HK-2 (cell line): Measurements from ENCODE around the gene CT45A5.
"Not testable (repeated sequence)": the region's sequence is repeated elsewhere in the genome, so short reads cannot be mapped to it uniquely, and the experiment has no call there.

ENCODE experiments used
- DNase-seq: peaks from one replicate; pipeline ENCODE4 v3.0.0-alpha.2; 2018; ENCODE audit not compliant: unreplicated experiment

CT45A5 gene, protein sequence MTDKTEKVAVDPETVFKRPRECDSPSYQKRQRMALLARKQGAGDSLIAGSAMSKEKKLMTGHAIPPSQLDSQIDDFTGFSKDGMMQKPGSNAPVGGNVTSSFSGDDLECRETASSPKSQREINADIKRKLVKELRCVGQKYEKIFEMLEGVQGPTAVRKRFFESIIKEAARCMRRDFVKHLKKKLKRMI

DNA sequence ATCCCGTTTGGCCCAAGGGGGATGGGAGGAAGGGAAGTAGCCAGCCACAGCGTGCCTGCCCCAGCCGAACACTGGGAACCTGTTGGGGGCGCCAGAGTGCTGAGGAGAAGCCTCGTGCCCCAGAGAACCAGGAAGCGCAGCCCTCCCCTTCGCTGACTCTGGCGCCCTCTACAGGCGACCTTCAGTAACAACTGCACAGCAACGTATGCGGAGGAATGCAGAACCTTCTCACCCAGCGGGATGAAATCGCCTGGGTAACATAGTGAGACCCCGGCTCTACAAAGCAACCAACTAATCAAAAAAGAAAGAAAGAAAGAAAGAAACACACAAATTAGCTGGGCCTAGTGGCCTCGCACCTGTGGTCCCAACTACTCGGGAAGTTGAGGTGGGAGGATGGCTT is at the start of gene CT45A5:
Gene CT45A5, minus strand, starts transcription at position 101 of the 400 bp plus-strand sequence. CDS start 3,774 bp downstream, outside the sequence.
- DNase-seq: not testable (repeated sequence)

DNA sequence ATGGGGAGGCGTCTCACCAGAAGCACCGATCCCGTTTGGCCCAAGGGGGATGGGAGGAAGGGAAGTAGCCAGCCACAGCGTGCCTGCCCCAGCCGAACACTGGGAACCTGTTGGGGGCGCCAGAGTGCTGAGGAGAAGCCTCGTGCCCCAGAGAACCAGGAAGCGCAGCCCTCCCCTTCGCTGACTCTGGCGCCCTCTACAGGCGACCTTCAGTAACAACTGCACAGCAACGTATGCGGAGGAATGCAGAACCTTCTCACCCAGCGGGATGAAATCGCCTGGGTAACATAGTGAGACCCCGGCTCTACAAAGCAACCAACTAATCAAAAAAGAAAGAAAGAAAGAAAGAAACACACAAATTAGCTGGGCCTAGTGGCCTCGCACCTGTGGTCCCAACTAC is 34.6 kb upstream of the CT45A5 start, which contains the start of gene CT45A2:
Gene CT45A2, minus strand, starts transcription at position 101 of the 400 bp plus-strand sequence. CDS start 3,747 bp downstream, outside the sequence.
- DNase-seq: not testable (repeated sequence)

DNA sequence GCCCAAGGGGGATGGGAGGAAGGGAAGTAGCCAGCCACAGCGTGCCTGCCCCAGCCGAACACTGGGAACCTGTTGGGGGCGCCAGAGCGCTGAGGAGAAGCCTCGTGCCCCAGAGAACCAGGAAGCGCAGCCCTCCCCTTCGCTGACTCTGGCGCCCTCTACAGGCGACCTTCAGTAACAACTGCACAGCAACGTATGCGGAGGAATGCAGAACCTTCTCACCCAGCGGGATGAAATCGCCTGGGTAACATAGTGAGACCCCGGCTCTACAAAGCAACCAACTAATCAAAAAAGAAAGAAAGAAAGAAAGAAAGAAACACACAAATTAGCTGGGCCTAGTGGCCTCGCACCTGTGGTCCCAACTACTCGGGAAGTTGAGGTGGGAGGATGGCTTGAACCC is 17.4 kb upstream of the CT45A5 start, which contains the start of gene CT45A6:
Gene CT45A6, minus strand, starts transcription at position 101 of the 400 bp plus-strand sequence. CDS start 3,794 bp downstream, outside the sequence.
- DNase-seq: not testable (repeated sequence)

DNA sequence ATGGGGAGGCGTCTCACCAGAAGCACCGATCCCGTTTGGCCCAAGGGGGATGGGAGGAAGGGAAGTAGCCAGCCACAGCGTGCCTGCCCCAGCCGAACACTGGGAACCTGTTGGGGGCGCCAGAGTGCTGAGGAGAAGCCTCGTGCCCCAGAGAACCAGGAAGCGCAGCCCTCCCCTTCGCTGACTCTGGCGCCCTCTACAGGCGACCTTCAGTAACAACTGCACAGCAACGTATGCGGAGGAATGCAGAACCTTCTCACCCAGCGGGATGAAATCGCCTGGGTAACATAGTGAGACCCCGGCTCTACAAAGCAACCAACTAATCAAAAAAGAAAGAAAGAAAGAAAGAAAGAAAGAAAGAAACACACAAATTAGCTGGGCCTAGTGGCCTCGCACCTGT is 17.2 kb downstream of the CT45A5 start, which contains the start of gene CT45A3:
Gene CT45A3, minus strand, starts transcription at position 101 of the 400 bp plus-strand sequence. CDS start 3,747 bp downstream, outside the sequence.
- DNase-seq: not testable (repeated sequence)

DNA sequence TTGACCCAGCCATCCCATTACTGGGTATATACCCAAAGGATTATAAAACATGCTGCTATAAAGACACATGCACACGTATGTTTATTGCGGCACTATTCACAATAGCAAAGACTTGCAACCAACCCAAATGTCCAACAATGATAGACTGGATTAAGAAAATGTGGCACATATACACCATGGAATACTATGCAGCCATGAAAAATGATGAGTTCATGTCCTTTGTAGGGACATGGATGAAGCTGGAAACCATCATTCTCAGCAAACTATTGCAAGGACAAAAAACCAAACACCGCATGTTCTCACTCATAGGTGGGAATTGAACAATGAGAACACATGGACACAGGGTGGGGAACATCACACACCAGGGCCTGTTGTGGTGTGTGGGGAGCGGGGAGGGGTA is 40.6 kb downstream of the CT45A5 start:
- not testable (repeated sequence) for DNase-seq

DNA sequence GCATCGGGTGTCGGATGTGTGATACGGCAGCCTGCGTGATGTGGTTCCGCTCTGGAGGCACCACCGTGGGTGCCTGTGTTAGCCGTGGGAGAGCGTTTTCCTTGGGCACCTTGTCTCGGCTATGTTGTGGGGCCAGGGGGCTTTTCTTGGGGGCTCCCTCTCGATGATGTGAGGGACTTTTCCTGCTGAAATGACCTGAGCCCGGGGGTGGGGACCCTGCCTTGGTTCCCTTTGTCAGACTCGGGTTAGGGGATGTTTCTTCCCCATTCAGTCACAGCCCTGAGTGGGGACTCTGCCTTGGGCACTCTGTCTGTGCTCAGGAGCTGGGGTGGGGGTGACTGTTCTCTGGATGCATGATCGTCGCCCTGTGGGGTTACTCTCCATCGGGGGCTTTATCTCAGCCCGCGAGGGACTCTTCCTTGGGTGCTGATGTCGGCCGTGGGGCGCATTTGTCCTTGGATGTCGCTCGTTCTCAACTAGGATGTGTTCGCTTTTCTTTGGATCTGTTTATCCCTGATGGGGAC is 44.0 kb downstream of the CT45A5 start:
- DNase-seq: no peak

DNA sequence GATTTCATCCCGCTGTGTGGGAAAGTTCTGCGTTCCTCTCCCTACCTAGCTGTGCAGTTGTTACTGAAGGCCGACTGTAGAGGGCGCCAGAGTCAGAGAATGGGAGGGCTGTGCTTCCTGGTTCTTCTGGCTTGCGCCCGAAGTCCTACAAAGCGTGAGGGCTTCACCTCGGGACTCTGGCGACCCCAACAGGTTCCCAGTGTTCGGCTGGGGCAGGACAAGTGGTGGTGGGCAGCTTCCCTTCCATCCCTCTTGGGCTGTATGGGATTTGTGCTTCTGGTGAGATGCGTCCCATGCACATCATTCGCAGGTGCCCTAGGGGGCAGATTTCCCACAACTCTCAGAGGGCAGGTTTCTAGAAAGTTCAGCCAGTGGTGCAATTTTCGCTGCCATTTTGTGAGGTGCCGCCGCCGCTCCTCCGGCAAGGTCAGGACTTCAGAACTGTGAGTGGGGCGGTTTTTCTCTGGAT is 44.6 kb downstream of the CT45A5 start:
- peak; percentile 47 for DNase-seq

DNA sequence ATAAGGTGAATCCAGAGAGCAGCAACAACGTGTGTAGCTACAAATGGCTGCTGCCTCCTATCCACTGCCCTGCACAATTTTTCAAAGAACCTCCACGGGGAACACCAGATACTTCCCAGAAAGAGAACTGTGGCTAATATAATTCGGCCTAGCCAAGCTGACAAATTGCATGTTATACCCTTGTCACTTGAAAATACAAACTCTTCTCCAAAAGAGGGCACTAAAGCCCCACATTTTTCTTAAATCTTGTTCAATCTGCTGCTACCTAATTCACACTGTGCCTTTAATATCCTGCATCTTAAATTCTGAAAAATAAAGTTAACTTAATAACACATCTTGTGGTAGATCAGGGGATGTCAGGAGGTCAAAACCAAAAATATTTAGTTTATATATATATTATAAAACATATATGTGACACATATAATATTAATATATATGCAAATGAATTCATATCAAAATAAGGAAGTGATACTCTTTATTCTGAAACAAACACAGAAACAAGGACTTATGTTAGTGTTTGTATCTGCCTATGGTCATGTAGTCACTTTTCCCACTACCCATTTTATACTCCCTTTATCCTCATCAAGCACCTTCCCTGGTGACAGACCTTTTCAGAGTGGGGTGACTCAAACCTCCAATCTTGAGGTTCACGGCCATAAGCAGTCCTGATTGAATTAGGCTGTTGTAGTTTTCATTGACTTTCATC is 47.8 kb downstream of the CT45A5 start:
- DNase-seq: no peak

DNA sequence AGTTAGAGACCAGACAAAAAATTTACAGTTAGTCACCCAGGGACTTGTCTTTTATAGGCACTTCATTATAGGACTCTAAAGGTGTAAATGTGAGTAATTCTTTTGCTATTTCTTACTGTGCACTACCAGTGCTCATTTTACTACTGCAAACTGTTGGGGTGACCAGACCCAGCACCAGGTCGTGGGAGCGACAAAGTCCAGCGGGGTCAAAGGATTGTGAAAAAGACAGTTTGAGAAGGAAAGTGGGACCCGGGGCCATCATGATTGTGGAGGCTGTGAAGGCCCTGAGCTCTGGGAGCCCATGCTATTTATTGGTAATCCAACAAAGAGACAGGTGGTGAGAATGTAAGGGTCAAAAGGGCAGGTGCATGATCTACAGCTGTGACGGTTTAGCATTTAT is 50.6 kb downstream of the CT45A5 start:
- not testable (repeated sequence) for DNase-seq
